Heart left ventricle (tissue), 16 donors: Measurements from ENCODE around the gene HOXC5. TPM values are rescaled to one million over a fixed set of nuclear protein-coding genes. Genes with fewer than 3 reads are reported as not detected.

Experiments
- ATAC-seq, 4 donors: fragments of 200-7000 bp; cut with Tn5 transposase; one replicate each; pipeline ENCODE4 v1.9.1; 2020 to 2022; ENCODE audit warnings: moderate library complexity in 4 of 4, mild to moderate bottlenecking in 3 of 4, moderate number of reproducible peaks in 1 of 4
- DNase-seq, 5 donors: peaks; one replicate each; pipeline ENCODE4 v3.0.0-alpha.2; 2020
- H3K27ac ChIP-seq, 12 donors: fragments of 200-600 bp; sonication (generic) in 4 of 12; one replicate each; pipeline versions ENCODE4 v1.5.0 to v1.8.0; 2016 to 2022; ENCODE audit warnings: mild to moderate bottlenecking in 2 of 12
- H3K27me3 ChIP-seq, 9 donors: fragments of 200-600 bp; sonication (generic) in 2 of 9; one replicate each; pipeline versions ENCODE4 v1.5.1 to v1.8.0; 2016 to 2022; ENCODE audit warnings: mild to moderate bottlenecking in 3 of 9
- H3K36me3 ChIP-seq, 9 donors: fragments of 200-600 bp; sonication (generic) in 2 of 9; one replicate each; pipeline versions ENCODE4 v1.5.0 to v1.8.0; 2018 to 2022; ENCODE audit warnings: mild to moderate bottlenecking in 2 of 9
- H3K4me1 ChIP-seq, 12 donors: fragments of 200-600 bp; sonication (generic) in 4 of 12; one replicate each; pipeline versions ENCODE4 v1.5.0 to v1.8.0; 2016 to 2022; ENCODE audit warnings: mild to moderate bottlenecking in 3 of 12
- H3K4me3 ChIP-seq, 12 donors: fragments of 200-600 bp; sonication (generic) in 4 of 12; one replicate each; pipeline versions ENCODE4 v1.5.0 to v1.8.0; 2017 to 2022; ENCODE audit warnings: mild to moderate bottlenecking in 9 of 12, moderate library complexity in 4 of 12
- H3K9me3 ChIP-seq, 12 donors: fragments of 200-600 bp; sonication (generic) in 4 of 12; one replicate each; pipeline versions ENCODE4 v1.5.0 to v1.8.0; 2016 to 2022; ENCODE audit warnings: mild to moderate bottlenecking in 1 of 12
- CTCF ChIP-seq, 12 donors: fragments of 200-600 bp; sonication (generic) in 4 of 12; IDR thresholded peaks; one replicate each; pipeline versions ENCODE4 v1.5.0 to v1.8.0; 2018 to 2022; ENCODE audit warnings: antibody characterized with exemption in 12 of 12, mild to moderate bottlenecking in 5 of 12
- POLR2A ChIP-seq, 2 donors: fragments of 450-650 bp; IDR thresholded peaks; one replicate each; pipeline ENCODE4 v1.6.1; 2017; ENCODE audit warnings: antibody characterized with exemption in 2 of 2, mild to moderate bottlenecking in 2 of 2, moderate library complexity in 2 of 2
- WGBS, 4 donors: extraction: QIAGEN DNeasy Blood & Tissue Kit in 2 of 4; methylation state at CpG; one replicate each; pipeline versions ENCODE4 v1.1.5 to v1.1.7; 2013 to 2018; 5-methylcytosine and 5-hydroxymethylcytosine counted together
- intact Hi-C, 10 donors: fragments of 100-400 bp; cut with DNase I; formaldehyde crosslinking; loops; one replicate each; pipeline versions ENCODE4 v1.11.1 to v1.14.2; 2022
- polyA plus RNA-seq, 2 donors: library from polyadenylated mRNA; stranded (reverse); fragments of 200-250 nt; gene quantifications; one replicate each; pipeline ENCODE4 v1.2.3, GENCODE V29; 2013
- total RNA-seq, 9 donors: library from RNA; depleted of rRNA in 2 of 9; stranded (reverse); fragments of >200 nt in 2 of 9; fragmentation: NEBNext Ultra II Directional in 3 of 9; extraction: Animal tissue kit (Norgen Biotek cat#: 25700) in 3 of 9; gene quantifications; one replicate each; pipeline versions ENCODE4 v1.1.0 to v1.2.4, GENCODE V29; 2016 to 2023
- donor health status: ischemic (EF 13 %, LVEDD 7.1; RV severe dilation, severe dysfunction).
- donor health status: healthy with polysubstance abuse.
- donor health status: DM: no; HTN: yes; CAD: no.
- donor health status: DM: no; HTN: no; CAD: no.
- donor health status: ischemic (EF 25% LVEDD 6.9; RV normal size, moderate dysfunction).
- donor health status: ischemic (EF 25% LVEDD 5.7; RV mildly dilated, moderate dysfunction).
- donor health status: healthy.
- donor health status: DM: yes; HTN: yes; CAD: no.
- donor health status: ischemic (EF 35%, LVEDD 5.7; RV mildly dilated, moderate dysfunction).
- donor health status: nonischemic (EF 11% LVEDD 7.7; RV severe dilation, severe dysfunction).
- donor health status: DM: yes; HTN: yes; CAD: no.
- donor health status: PGD.
- donor health status: ischemic (EF 29% LVEDD 5.4; RV normal size, mild dysfunction).
- donor health status: nonischemic (EF 23%, LVEDD 6.1; RV moderate dilation, normal function).

HOXC5 gene
- total and polyA plus RNA-seq, 11 donors = not detected

- DNase-seq (no peak), ATAC-seq (no peak)
- Histone ChIP-seq H3K36me3 (no peaks in the 10 kb centered on the region), H3K4me1 (peaks cover 0 to 14% (median 0%) of the 10 kb centered on the region in 12 donors), H3K4me3 (no peak overlapping the region), H3K27me3 (peaks cover 51 to 100% (median 90%) of the 10 kb centered on the region in 9 donors), H3K27ac (no peak overlapping the region), H3K9me3 (no peaks in the 10 kb centered on the region)
- no peak for TF ChIP-seq CTCF (IDR thresholded peaks at IDR 0.05)
- no peak for TF ChIP-seq POLR2A (IDR thresholded peaks at IDR 0.05)
- intact Hi-C loops = no loop called here
- WGBS, 4 donors = 28 to 46% (median 39%) methylated on average over 5 of the region's 5 CpGs
Observed at GRCh38 chr12:54038284-54038870, 5.5 kb downstream of the HOXC5 start.

- intact Hi-C loops = no loop called here
- WGBS, 4 donors = 17 to 31% (median 19%) methylated on average over 8 to 9 of the region's 9 CpGs
- H3K36me3 ChIP-seq = no peaks in the 10 kb centered on the region
- ATAC-seq = no peak
- no peak overlapping the region for H3K4me3 ChIP-seq
- H3K4me1 ChIP-seq = peaks cover 0 to 8% (median 0%) of the 10 kb centered on the region in 12 donors
- H3K27ac ChIP-seq = no peak overlapping the region
- TF ChIP-seq CTCF (IDR thresholded peaks at IDR 0.05) (no peak), POLR2A (IDR thresholded peaks at IDR 0.05) (no peak)
- H3K9me3 ChIP-seq = no peaks in the 10 kb centered on the region
- peaks cover 51 to 98% (median 90%) of the 10 kb centered on the region in 9 donors for H3K27me3 ChIP-seq
- no peak for DNase-seq
Observed at GRCh38 chr12:54038871-54039414, 6.1 kb downstream of the HOXC5 start.

DNA sequence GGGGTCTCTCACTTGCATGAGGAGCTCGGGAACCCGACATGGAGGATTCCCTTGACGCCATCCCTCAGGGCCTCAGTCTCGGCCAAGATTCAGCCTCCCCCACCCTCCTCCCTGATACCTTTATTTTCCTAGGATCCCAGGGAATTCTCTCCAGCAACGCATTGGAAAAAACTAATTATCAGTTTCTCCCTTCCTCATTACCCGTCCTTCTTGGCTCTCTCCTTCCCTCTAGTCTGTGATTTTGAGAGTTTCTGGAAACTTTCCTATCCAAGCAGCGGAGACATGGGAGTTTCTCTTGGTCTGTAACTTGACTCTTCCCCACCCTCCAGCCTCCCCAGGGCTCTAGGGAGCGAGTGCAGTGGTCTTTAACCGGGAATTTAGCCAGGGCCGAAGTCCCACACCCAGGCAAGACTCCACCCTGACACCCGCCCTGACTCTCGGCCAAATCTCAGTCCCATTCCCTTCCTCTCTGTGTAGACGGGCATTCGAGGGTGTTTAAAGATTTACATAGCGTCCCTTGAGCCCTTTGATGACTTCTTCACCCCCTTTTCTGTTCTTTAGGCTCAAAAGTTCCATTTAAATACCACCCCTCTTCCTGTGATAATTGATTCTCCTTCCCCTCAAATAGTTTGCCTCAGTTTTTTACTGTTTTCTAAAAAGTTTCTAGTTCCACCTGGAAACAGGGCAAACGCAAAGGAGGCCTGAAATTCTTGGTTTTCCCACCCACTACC is 6.7 kb downstream of the HOXC5 start:
- Histone ChIP-seq H3K36me3 (no peaks in the 10 kb centered on the region), H3K27me3 (peaks cover 46 to 98% (median 90%) of the 10 kb centered on the region in 9 donors), H3K9me3 (no peaks in the 10 kb centered on the region), H3K4me3 (no peak overlapping the region), H3K27ac (no peak overlapping the region), H3K4me1 (peaks cover 0 to 2% (median 0%) of the 10 kb centered on the region in 12 donors)
- 4 to 8% (median 6%) methylated on average over 16 of the region's 16 CpGs for WGBS, 4 donors
- DNase-seq (peak in 1 of 5 donors; percentile 26), ATAC-seq (peak in 1 of 4 donors; percentile 34)
- intact Hi-C loops = no loop called here
- TF ChIP-seq CTCF (IDR thresholded peaks at IDR 0.05) (no peak), POLR2A (IDR thresholded peaks at IDR 0.05) (no peak)

- 35 to 44% (median 42%) methylated on average over 4 of the region's 4 CpGs for WGBS, 4 donors
- no peak overlapping the region for H3K27ac ChIP-seq
- no peaks in the 10 kb centered on the region for H3K9me3 ChIP-seq
- TF ChIP-seq CTCF (IDR thresholded peaks at IDR 0.05) (no peak), POLR2A (IDR thresholded peaks at IDR 0.05) (no peak)
- no peak overlapping the region for H3K4me3 ChIP-seq
- DNase-seq (no peak), ATAC-seq (no peak)
- peaks cover 45 to 98% (median 89%) of the 10 kb centered on the region in 9 donors for H3K27me3 ChIP-seq
- intact Hi-C loops = no loop called here
- no peaks in the 10 kb centered on the region for H3K36me3 ChIP-seq
- no peaks in the 10 kb centered on the region for H3K4me1 ChIP-seq
Observed at GRCh38 chr12:54040148-54040494, 7.3 kb downstream of the HOXC5 start.
